Nucleus accumbens (tissue), 56 donors: Measurements from ENCODE around the gene DCTD.

Experiments used
- DNase-seq, 56 donors: peaks; one replicate each; lab custom pipeline; 2025; lab: John Stamatoyannopoulos, UW

The DCTD gene

DNA sequence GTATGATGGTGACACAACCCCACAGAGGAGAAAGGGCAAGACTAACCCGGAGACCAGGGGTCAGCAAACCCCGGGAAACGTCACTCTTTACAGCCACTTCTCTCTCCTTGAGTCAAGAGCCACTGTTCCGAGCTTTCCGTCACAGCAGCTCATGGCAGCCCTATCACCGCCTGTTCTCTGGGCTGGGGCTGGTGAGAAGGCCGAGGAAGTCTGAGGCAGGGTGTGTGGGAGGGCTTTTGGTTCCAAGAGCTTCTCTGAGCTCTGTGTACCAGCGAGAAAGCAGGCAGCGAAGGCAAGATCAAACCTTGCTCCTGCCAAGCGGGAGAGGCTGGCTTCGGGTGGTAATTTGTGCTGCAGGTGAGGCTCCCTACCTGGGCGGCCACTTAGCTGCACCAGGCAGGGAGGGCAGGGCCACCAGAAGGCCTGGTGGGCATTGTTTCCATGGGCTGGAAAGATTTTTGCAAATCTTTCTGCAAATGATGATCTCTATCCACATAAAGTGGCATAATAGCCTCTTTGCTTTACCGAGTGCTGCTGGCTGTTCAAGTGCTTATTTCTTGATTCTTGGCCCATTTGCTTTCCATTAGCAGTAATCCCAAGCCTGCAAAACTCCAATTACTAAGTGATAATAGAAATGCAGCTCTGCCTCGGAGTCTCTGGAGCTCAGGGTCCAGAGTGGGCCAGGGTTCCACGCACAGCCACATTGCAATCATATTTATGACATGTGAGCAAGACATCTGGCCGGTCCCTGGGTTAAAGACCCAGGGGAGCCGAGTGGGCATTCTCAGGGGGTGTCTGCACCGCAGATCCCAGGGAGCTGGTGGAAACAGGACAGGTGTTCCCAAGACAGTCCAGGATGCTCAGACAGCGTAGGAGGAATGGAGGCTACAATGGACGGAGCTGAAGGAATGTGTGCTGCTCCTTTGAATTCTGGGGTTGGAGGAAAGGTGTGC lies 41.5 kb downstream of the DCTD start:
- no peak for DNase-seq

DNA sequence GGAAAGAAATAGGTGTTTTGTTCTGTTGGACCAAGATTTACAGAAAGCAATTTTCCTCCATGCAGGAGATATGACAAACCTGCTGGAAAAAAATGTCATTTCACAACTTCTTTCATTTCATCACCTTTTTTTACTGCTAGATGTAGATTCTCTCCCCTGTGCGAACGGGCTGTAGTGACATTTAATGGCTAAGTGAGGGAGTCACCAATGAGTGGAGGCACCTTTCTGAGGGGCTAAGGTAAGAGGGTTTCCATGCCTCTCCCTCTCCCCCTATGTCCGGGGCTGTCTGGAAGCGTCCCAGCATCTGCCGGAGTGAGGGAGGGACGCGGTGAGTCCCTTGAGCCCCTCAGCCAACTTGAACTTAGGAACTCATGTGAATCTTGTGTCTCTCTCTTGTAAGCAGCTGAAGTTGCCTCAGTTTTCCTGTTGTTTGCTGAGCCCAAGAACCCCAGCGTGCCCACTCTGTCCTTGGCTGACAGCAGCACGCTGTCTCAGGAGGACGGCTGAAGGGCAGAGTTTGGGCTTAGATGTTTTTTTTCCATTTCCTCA lies 42.3 kb downstream of the DCTD start:
- no peak for DNase-seq

DNA sequence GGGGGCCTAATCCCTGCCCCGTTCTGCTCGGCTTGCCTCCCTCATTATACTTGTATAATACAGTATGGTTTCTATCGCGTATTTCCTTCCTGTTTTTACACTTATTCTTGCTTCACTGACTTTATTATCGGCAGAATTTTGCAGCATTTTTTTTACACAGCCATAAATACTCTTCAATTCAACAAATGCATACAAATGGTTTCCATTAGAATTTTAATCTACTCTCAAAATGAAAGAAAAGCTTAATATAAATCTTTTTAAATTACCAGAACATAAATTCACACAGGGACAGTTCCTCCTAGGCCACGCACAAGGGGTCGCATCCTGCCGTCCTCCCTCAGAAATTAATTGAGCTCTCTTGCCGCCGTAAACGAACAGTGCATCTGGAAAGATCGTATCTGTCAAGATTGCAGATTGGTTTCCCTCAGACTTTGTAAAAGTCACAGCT lies 42.9 kb downstream of the DCTD start:
- no peak for DNase-seq

DNA sequence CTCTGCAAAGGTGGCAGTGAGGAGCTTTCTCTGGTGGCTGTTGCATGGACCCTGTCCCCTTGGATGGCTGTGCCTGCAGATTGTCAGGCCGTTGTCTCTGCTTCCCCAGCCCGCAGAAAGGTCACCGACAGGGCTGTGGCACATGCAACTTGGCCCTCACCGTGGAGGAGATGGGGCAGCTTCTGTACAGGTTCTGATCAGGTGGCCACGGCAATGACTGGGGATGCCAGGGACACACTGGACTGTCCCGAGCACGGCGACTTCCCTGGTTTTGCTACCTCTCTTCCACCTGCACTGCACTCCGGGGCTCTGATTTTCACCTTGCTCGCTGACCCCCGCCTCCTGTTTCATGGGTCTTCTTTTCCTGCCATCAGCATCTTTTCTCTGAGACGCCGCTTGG lies 43.5 kb downstream of the DCTD start:
- no peak for DNase-seq

DNA sequence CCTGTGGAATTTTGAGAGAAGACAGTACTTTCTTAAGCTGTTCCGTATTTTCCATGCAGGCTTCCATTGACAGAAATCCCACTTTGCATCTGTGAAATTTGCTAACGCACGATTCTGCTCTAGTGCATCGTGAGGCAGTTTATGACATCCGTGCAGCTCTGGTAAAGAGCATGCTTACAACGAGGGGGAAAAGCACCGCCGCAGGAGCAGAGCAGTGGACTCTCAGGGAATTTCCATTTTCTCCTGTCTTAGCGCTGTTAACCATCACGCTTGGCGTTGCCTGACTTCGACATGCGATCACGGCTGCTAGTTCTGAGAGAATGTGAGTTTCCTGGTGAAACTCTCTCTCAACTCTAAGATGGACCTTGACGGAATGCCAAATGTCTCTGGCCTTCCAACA lies 43.9 kb downstream of the DCTD start:
- no peak for DNase-seq

DNA sequence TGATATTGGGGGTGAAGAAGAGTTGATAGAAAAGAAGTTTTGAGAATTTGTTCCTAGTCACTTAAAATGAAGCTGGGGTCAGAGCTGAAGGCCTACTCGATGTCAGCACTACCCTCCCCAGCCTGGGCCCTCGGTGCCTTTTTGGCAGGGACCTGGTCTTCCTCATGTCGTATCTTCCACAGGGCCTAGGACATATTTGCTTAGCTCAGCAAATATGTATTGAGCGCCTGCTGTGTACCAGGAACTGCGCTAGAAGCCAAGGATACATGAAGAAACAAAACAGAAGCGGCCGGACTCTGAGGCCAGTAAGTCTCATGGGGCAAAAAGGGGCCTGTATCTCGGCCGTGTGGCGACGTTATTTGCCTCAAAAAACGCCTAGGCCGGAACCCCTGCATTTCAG lies 44.3 kb downstream of the DCTD start:
- no peak for DNase-seq

DNA sequence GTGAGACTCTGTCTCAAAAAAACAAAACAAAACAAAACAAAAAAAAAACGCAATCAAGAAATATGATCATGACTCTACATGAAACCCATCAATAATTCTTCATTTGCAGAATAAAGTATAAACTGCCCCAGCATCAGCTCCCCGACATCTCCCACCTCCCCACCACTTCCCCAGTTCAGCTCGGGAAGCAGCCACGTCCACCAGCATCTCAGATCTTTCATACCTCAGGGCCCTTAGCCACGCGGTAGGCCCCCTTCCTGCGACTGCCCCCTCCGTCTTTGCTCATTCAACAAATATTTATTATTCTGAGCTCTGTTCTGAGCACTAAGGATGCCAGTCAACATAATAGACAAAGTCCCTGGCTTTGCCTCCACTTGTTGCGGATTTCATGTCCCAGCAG lies 45.6 kb downstream of the DCTD start:
- no peak for DNase-seq

DNA sequence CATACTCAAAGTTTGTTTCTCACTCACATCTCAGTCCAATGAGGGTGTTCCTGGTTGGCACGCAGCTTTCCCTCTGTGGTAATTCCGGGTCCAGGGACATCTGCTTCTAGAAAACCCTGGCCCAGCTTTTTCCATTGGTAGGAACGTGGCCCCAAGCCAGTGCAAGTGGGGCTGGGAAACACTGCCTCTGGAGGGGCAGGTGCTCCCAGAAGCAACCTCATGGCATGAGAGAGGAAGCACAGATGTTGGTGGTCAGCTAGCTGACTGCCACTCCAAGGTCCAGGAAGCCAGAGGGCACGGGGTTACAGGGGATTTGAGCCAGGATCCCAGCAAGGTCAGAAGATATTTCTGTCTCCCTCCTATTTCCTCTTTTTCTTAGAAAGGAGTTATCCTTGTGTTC lies 47.5 kb downstream of the DCTD start:
- no peak for DNase-seq

DNA sequence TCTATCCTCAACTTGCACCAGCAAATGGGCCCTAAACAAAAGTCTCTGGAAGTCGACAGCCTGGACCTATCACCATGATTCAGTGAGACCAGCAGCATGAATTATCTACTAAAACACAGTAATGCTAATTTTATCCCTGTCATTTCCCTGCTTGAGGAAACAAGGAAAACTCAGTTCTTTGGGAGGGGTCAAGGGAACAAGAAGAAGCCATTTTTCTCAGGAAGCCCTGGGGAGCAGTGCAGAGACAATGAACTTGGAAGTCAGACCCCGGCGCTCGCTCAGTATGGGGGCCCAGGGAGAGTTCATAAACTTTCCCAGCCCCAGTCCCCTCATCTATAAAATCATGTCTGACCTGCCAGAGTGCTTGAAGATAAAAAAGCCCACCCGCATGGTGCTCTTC lies 50.4 kb downstream of the DCTD start:
- no peak for DNase-seq

DNA sequence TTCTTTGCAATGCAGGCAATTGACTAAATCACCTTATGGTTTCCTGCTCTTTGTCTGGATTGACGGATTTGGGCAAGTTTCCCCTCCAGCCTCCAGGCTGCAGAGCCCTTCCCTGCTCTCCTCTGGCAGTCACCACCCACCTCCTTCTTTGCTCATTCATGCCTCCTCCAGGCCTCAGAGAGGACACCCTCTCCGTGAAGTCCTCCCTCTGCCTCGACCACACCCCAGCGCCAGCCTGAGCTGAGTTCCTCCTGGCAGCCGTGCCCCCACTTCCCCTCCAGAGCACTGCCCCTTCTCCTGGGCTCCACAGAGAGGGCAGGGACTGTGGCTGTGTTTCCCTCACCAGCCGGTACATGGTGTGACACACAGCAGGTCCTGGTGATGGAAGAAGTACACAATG lies 53.7 kb downstream of the DCTD start:
- no peak for DNase-seq

DNA sequence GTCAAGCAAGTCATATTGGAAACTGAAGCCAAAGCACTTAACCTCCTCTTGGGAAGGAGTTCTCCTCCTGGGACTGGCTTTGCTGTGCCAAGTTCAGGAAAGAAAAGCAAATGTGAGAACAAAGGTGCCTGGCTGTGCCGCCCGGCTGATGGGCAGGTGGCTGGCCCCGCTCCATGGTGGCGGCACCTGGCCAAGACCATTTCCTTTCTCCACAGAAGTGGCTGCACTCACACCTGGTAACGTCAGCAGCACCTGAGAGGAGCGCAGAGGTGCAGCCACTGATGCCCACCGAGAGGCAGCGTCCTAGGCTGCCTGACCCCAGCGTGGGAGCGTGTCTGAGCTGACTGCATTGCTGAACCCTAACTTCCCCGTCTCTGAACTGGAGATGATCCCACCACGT lies 54.3 kb downstream of the DCTD start:
- no peak for DNase-seq

DNA sequence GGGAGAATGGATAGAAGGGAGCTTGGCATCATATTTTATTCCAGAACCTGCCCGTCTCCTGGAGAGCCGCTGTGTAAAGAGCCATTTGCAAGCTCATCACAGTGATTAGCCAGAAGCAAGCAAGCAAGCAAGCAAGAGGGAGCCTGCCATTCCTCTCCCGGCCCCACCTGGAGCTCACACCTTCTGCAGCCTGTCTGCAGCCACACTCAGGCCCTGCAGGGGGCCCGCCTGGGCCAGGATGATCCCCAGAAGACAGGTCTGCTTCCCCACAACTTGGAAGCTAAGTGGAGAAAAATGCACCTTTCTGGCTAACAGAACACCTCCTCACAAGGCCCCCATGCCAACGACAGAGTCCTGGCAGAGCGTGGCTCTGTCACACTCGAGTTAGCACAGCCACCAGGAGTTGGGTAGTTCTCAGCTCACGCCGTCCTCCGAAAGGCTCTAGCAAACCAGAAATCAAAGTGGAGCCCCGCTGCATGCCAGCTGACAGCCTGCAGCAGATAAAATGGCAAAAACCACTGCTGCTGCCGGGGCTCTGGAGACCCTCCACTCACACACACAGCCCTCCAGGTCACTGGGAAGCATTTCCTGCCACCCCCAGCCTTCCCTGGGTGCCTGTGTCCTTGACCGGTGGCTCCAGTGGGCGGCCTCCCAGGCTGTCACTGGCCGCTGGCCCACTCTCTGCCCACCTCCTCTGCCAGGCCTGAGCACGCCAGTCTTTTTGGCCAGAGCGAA lies 54.9 kb downstream of the DCTD start:
- no peak for DNase-seq

DNA sequence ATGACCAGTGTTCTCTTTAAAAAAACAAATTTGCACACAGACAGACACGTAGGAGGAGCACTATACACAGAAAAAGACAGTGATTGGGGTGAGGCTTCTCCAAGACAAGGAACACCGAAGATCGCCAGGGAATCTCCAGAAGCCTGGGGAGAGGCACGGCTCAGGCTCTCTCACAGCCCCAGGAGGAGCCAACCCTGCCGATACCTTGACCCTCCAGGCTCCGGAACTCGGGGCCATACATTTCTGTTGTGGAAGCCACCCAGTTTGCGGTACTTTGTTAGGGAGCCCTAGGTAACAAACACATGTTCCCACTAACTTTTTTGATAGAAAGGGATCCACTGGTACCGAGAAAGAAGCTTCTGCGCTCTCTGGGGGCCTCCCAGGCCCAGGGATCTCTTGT lies 55.8 kb downstream of the DCTD start:
- no peak for DNase-seq

DNA sequence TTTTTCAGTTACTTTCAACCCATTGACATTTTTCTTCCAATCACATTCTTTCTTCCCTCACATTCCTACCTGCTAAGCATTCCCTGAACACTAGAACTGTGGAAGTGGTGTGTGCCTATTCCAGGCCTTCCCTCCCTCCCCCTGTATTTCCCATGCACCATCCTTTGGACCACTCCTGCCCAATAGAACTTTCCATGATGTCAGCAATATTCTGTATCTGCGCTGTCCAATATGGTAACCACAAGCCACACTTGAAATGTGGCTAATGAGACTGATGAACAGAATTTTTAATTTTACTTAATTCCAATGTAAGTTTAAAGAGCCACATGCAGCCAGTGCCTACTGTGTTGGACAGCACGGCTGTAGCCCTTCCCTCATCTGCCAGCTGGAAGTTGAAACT lies 57.5 kb downstream of the DCTD start:
- no peak for DNase-seq

DNA sequence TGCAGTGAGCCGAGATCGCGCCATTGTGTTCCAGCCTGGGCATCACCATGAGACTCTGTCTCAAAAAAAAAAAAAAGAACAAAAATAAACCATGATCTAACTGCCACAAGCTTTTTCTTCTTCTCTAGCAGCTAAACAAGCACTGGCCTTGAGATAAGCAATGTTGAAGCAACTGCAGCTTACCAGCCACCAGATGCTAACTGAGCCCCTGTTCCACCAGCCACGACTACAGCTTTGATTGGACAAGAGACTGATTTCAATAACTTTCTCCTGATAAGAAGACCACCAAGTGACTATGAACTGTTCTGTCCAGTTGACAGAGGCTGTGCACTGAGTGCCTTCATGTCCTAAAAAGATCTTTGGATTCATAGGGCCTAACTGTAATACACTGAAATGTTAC lies 58.5 kb downstream of the DCTD start:
- DNase-seq, result no peak

DNA sequence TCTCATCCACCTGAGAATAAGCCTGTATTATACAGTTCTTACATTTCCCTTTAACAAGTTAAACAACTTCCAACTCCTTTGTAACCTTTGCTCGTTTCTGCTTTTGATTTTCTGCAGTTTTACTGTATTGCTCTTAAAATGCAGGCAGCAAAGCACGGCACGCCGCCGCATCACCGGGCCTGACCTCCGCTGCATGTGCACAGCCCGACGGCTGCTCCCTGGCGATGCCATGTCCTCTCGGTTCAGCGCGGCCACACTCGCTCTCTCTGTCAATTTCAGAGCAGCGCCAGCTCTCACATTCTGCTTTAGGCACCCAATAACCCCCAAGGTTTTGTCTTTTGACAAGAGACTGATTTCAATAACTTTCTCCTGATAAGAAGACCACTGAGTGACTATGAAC lies 60.3 kb downstream of the DCTD start:
- DNase-seq, result no peak

DNA sequence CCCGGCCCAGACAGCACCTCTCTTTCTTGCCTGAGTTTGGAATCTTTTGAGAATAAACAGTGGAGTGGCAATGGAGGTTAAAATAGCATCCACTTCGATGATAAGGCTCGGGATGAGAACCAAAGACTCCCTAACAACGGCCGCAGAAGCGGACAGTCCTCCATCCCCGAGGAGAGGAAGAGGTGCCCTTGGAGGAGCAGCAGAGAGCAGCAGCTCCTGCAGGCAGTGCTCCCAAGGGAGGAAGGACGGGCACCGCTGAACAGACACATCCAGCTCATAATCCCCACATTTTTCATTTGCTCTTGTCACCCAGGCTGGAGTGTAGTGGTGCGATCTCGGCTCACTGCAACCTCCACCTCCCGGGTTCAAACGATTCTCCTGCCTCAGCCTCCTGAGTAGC lies 61.3 kb downstream of the DCTD start:
- DNase-seq, result no peak

DNA sequence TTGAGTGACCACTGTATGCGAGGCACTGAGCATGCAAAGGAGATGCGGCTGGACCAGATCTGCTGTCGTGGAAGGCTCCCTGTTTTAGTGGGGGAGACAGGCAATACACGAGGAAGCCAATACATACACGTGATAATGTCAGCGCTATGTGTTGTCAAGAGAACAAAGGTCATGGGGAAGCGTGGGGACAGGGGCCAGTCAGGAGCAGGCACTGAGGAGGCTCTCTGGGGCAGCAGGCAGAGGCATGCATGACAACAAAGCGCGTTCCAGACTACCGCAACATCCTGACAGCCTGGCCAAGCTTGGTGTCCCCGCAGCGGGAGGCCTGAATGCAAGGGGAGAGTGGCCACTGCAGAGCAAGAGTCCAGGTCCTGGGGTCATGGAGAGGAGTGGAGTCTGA lies 61.9 kb downstream of the DCTD start:
- no peak for DNase-seq

DNA sequence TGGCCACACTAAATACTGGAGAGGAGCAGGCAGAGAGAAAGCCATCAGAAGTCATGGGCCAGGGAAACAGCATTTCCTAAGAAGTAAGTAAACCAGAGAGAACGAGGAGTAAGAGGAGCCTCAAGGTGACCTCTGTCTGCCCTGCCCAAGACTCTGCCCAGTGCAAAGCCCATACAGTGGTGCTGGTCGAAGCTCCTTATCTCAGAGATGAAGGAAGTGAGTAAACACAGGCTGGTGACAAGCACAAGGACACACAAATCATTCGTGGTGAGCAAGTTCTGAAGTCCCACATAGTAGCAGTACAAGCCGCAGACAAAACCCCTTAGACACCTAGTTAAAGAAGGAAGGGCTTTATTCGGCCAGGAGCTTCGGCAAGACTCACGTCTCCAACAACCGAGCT lies 62.7 kb downstream of the DCTD start:
- DNase-seq, result no peak

DNA sequence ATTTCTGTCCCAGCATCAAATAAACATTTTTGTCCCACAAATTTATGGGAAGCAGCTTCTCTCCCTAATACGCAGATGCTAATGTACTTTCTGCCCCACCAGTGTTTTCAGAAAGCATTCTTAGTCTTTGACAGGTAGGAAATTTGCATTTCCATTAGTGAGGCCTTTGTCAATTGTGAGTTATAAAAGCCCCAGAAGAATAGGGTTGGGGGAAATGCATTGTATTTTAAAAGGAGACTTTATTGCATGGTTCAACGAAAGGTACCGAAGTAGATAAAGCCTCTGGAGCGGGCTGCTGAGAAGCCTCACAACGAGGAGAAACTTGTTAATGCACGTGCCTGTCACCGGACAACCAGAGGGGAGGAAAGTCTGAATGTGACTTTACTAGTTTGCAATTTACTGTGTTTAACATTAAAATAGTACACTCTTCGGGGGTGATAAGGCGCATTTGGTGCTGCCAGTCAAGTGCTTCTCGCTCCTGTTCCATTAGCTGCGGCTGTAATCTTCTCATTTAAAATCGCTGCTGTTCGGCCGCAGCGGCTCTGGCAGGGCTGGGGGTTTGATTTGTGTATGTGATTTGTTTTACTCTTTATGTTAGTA lies 63.4 kb downstream of the DCTD start:
- DNase-seq, result no peak

DNA sequence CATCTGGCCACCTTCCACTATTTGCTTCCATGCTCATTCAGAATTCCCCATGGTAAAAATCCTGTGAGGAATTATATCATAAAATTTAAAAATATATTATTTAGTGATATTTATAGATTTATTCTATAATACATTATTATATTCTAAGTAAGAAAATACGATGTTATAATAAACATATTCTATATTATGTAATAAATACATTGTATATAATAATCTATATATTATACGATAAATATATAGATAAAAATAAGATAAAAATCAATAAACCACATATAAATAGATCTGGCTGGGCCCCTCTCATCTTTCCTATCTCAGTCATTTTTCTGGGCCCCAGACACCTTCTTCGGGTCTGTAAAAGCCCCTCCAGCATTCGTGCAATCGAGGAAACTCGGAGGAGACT lies 68.5 kb downstream of the DCTD start:
- no peak for DNase-seq
